GM21528 (cell line): ENCODE measurements around the gene EP400.
"Not testable (repeated sequence)": the region's sequence is repeated elsewhere in the genome, so short reads cannot be mapped to it uniquely, and the experiment has no call there.

Experiments used
- ATAC-seq: cut with Tn5 transposase; IDR thresholded peaks from one replicate; pipeline ENCODE4 v1.9.1; 2021; ENCODE audit warnings: mild to moderate bottlenecking, moderate library complexity; ENCODE audit not compliant: unreplicated experiment, low FRiP score

Gene EP400

GRCh38 chr12:132077322-132078100, 127.8 kb downstream of the EP400 start:
- no peak for ATAC-seq

- no peak for ATAC-seq
Observed at GRCh38 chr12:132078190-132078589, 128.4 kb downstream of the EP400 start.

GRCh38 chr12:132079200-132079599, 129.5 kb downstream of the EP400 start:
- ATAC-seq = no peak

- ATAC-seq = no peak
Observed at GRCh38 chr12:132079695-132080094, 130.0 kb downstream of the EP400 start.

GRCh38 chr12:132080515-132080914, 130.8 kb downstream of the EP400 start:
- not testable (repeated sequence) for ATAC-seq

- no peak for ATAC-seq
Observed at GRCh38 chr12:132081423-132081822, 131.7 kb downstream of the EP400 start.

- ATAC-seq = no peak
Observed at GRCh38 chr12:132083614-132083940, 133.8 kb downstream of the EP400 start.

GRCh38 chr12:132083941-132084620, 134.3 kb downstream of the EP400 start:
- ATAC-seq = peak; percentile 80

- no peak for ATAC-seq
Observed at GRCh38 chr12:132084621-132085290, 135.0 kb downstream of the EP400 start.

GRCh38 chr12:132085291-132085635, 135.5 kb downstream of the EP400 start:
- no peak for ATAC-seq

GRCh38 chr12:132089407-132089910, 139.7 kb downstream of the EP400 start:
- ATAC-seq = no peak

GRCh38 chr12:132094269-132094891, 144.6 kb downstream of the EP400 start:
- no peak for ATAC-seq

GRCh38 chr12:132095520-132096409, 146.0 kb downstream of the EP400 start:
- no peak for ATAC-seq

GRCh38 chr12:132099739-132100138, 150.0 kb downstream of the EP400 start:
- no peak for ATAC-seq

- no peak for ATAC-seq
Observed at GRCh38 chr12:132100306-132101065, 150.7 kb downstream of the EP400 start.

GRCh38 chr12:132102297-132102696, 152.6 kb downstream of the EP400 start:
- ATAC-seq = no peak

GRCh38 chr12:132103072-132103471, 153.3 kb downstream of the EP400 start:
- ATAC-seq = not testable (repeated sequence)

- no peak for ATAC-seq
Observed at GRCh38 chr12:132103542-132104308, 154.0 kb downstream of the EP400 start.

GRCh38 chr12:132105467-132105866, 155.7 kb downstream of the EP400 start:
- ATAC-seq = no peak
